GM12892 (cell line): Measurements from ENCODE around the gene CHST4.

Experiments
- POLR2A ChIP-seq: IDR thresholded peaks from 2 replicates; pipeline ENCODE4 v1.6.1; 2011; ENCODE audit warnings: low read depth, low read length, control low read depth
- POLR2AphosphoS5 ChIP-seq: IDR thresholded peaks from 2 replicates; pipeline ENCODE4 v1.6.1; 2011; ENCODE audit warnings: low read depth, low read length, control low read depth
- TAF1 ChIP-seq: IDR thresholded peaks from 2 replicates; pipeline ENCODE4 v1.6.1; 2011; ENCODE audit warnings: low read depth, mild to moderate bottlenecking, control low read depth, low read length, borderline replicate concordance

GRCh38 chr16:71572497-71573116 lies 46.4 kb downstream of the CHST4 start:
- TF ChIP-seq POLR2A (no peak), POLR2AphosphoS5 (no peak), TAF1 (no peak)
